Sigmoid colon (tissue), 7 donors: ENCODE results near the gene SPATA13. TPM values are rescaled to one million over a fixed set of nuclear protein-coding genes. Genes with fewer than 3 reads are reported as not detected.

Experiments used
- DNase-seq: peaks from one replicate; pipeline ENCODE4 v3.0.0-alpha.2; 2019
- H3K27ac ChIP-seq, 4 donors: fragments of 200-600 bp; sonication (generic); one replicate each; pipeline ENCODE4 v1.5.1; 2016 to 2019; ENCODE audit warnings: mild to moderate bottlenecking in 1 of 4
- H3K27me3 ChIP-seq, 3 donors: fragments of 200-600 bp; sonication (generic); one replicate each; pipeline ENCODE4 v1.5.1; 2019; ENCODE audit warnings: mild to moderate bottlenecking in 1 of 3
- H3K36me3 ChIP-seq, 4 donors: fragments of 200-600 bp; sonication (generic); one replicate each; pipeline ENCODE4 v1.5.1; 2016 to 2019
- H3K4me1 ChIP-seq, 4 donors: fragments of 200-600 bp; sonication (generic); one replicate each; pipeline ENCODE4 v1.5.1; 2017 to 2019
- H3K4me3 ChIP-seq, 4 donors: fragments of 200-600 bp; sonication (generic); one replicate each; pipeline ENCODE4 v1.5.1; 2017 to 2019; ENCODE audit warnings: mild to moderate bottlenecking in 2 of 4, moderate library complexity in 1 of 4
- H3K9me3 ChIP-seq, 4 donors: fragments of 200-600 bp in 3 of 4; sonication (generic) in 3 of 4; one replicate each; pipeline versions ENCODE4 v1.5.1 to v1.6.1; 2013 to 2019
- EP300 ChIP-seq, 4 donors: sonication (generic); formaldehyde crosslinking; IDR thresholded peaks; one replicate each; pipeline ENCODE4 v1.6.1; 2017; ENCODE audit warnings: antibody characterized with exemption in 4 of 4
- POLR2A ChIP-seq, 2 donors: fragments of 450-650 bp; IDR thresholded peaks; one replicate each; pipeline ENCODE4 v1.6.1; 2016; ENCODE audit warnings: antibody characterized with exemption in 2 of 2, mild to moderate bottlenecking in 2 of 2, moderate library complexity in 2 of 2
- POLR2AphosphoS5 ChIP-seq, 4 donors: sonication (generic); formaldehyde crosslinking; IDR thresholded peaks; one replicate each; pipeline ENCODE4 v1.6.1; 2017; ENCODE audit warnings: antibody characterized with exemption in 4 of 4
- WGBS, 2 donors: extraction: QIAGEN DNeasy Blood & Tissue Kit; methylation state at CpG; one replicate each; pipeline ENCODE4 v1.1.7; 2013; 5-methylcytosine and 5-hydroxymethylcytosine counted together
- intact Hi-C: fragments of 100-400 bp; cut with DNase I; formaldehyde crosslinking; loops from one replicate; pipeline ENCODE4 v1.15.1; 2023
- polyA plus RNA-seq, 3 donors: library from polyadenylated mRNA; stranded (reverse); fragments of 200-250 nt; gene quantifications; one replicate each; pipeline ENCODE4 v1.2.3, GENCODE V29; 2013
- total RNA-seq, 4 donors: library from RNA; depleted of rRNA; stranded (reverse); fragments of >200 nt; gene quantifications; one replicate each; pipeline ENCODE4 v1.1.0, GENCODE V29; 2016
- TF ChIP-seq, protein P1 (sequence below), 4 experiments: fragments of 450-650 bp in 3 of 4; fragments of 200-600 bp in 1 of 4; IDR thresholded peaks; one replicate each; pipeline ENCODE4 v1.5.1; 2016 to 2019; ENCODE audit warnings: antibody characterized with exemption in 4 of 4, mild to moderate bottlenecking in 3 of 4, moderate library complexity in 2 of 4
- donor health status: healthy with polysubstance abuse.
- donor health status: Bipolar disorder and iron deficiency.
- donor health status: healthy.

SPATA13 gene
- total and polyA plus RNA-seq, 7 donors: 15.6 to 29.4 (median 18.1) TPM

DNA sequence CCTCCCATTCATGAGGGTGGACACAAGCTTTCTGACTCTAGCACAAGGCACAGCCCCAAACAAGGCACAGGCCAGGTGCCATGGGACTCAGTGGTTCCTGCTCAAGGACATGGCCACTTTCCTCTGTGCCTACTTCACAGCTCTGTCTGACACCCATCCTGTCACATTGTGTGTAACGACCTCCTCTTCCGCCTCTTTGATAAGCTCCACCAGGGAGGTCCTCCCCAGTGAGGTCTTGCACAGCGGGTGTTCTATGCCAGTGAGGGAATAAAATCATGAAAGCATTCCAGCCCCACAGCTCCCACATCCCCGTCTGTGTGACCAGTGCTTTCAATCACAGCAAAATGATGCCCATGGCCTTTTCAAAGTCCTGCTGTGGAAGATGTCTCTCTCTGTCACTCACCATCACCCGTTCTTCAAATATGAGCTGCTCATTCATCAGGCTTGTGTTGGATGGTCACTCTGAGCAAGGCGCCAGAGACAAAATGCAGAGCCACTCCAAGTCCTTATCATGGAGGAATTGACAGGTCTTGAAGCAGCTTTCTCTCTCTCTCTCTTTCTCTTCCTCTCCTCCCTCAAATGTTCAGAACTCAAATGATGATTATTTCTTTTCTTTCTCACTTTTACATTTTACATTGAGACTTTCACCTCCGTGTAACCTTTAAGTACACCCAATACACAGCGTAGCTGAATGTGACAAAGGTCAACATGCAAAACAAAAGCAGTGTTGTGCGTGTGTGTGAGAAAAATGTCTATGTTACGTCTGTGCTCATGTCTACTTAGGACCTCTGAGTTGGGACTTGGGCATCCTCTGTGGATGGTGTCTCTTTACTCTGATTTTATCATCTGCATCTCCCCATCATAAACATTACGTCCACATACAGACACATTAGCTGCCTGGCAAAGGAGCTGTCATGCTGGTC, 8.0 kb upstream of the SPATA13 start:
- no peak overlapping the region for H3K27ac ChIP-seq
- intact Hi-C loops: no loop called here
- TF ChIP-seq EP300 (IDR thresholded peaks at IDR 0.05) (no peak), POLR2A (IDR thresholded peaks at IDR 0.05) (no peak), POLR2AphosphoS5 (IDR thresholded peaks at IDR 0.05) (no peak)
- TF ChIP-seq, protein P1, sequence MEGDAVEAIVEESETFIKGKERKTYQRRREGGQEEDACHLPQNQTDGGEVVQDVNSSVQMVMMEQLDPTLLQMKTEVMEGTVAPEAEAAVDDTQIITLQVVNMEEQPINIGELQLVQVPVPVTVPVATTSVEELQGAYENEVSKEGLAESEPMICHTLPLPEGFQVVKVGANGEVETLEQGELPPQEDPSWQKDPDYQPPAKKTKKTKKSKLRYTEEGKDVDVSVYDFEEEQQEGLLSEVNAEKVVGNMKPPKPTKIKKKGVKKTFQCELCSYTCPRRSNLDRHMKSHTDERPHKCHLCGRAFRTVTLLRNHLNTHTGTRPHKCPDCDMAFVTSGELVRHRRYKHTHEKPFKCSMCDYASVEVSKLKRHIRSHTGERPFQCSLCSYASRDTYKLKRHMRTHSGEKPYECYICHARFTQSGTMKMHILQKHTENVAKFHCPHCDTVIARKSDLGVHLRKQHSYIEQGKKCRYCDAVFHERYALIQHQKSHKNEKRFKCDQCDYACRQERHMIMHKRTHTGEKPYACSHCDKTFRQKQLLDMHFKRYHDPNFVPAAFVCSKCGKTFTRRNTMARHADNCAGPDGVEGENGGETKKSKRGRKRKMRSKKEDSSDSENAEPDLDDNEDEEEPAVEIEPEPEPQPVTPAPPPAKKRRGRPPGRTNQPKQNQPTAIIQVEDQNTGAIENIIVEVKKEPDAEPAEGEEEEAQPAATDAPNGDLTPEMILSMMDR (IDR thresholded peaks at IDR 0.05): no peak

DNA sequence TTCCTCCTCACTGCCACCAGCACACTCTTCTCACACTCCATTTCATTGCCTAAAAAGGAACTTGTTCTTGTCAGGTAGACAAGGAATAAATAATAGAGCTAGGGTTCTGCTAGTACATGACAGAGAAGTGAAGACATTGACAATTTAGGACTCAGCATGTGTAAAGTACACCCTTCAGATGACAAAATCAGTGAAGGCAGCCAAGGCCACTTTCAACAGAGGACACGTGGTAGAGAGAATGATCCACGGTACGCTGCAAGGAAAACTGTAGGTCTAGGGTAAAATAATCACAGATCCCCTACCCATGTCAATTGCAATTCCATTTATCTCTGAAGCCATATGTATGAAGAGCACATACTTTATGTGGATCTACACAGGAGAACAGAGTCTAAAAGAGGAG, 7.2 kb upstream of the SPATA13 start:
- Histone ChIP-seq H3K4me3 (no peak overlapping the region), H3K4me1 (peaks cover 0 to 9% (median 7%) of the 10 kb centered on the region in 4 donors), H3K27me3 (no peaks in the 10 kb centered on the region), H3K36me3 (no peaks in the 10 kb centered on the region), H3K9me3 (no peaks in the 10 kb centered on the region), H3K27ac (no peak overlapping the region)
- intact Hi-C loops: no loop called here
- WGBS, 2 donors: 87 to 96% methylated on average over 3 of the region's 3 CpGs
- no peak for DNase-seq
- TF ChIP-seq POLR2AphosphoS5 (IDR thresholded peaks at IDR 0.05): no peak
- TF ChIP-seq, protein P1 (IDR thresholded peaks at IDR 0.05): no peak
- no peak for TF ChIP-seq POLR2A (IDR thresholded peaks at IDR 0.05)
- TF ChIP-seq EP300 (IDR thresholded peaks at IDR 0.05): no peak

More for the DNA sequence above, 8.0 kb upstream of the SPATA13 start:
- WGBS, 2 donors: 55 to 82% methylated on average over 11 of the region's 11 CpGs
- Histone ChIP-seq H3K27me3 (no peaks in the 10 kb centered on the region), H3K4me1 (peaks cover 0 to 10% (median 8%) of the 10 kb centered on the region in 4 donors), H3K9me3 (no peaks in the 10 kb centered on the region), H3K36me3 (no peaks in the 10 kb centered on the region), H3K4me3 (no peak overlapping the region)
- no peak for DNase-seq

DNA sequence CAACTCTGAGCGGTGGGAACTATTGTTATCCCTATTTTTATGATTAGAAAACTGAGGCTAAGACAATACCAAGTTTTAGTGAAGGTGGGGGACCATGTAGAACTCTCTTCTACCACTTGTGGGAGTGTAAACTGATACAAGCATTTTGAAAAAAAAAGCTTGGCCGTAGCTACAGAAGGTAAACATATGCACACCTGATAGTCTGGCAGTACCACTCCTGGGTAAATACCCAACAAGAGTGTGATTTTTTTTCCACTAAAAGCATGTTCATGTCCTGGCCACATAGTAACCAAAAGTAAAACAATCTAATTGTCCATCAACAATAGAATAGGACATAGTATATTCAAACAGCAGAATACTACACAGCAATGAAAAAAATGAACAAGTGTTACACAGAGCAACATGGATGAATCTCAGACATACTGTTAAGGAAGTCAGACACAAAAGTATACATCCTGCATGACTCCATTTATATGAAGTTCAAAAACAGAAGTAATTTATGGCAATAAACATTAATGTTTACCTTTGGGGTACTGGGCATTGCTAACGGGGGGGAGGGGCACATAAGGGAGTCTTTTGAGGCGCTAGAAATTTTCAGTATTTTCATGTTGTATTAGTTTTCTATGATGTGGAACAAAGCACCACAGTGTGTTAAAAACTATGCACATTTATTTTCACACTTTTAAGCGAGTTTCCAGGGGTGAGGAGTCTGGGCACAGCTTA, 6.4 kb upstream of the SPATA13 start:
- WGBS, 2 donors: 38 to 86% methylated on average over 5 of the region's 5 CpGs
- TF ChIP-seq, protein P1 (IDR thresholded peaks at IDR 0.05): no peak
- no peak for TF ChIP-seq POLR2AphosphoS5 (IDR thresholded peaks at IDR 0.05)
- no peak for TF ChIP-seq EP300 (IDR thresholded peaks at IDR 0.05)
- TF ChIP-seq POLR2A (IDR thresholded peaks at IDR 0.05): no peak
- Histone ChIP-seq H3K36me3 (no peaks in the 10 kb centered on the region), H3K9me3 (no peaks in the 10 kb centered on the region), H3K27ac (no peak overlapping the region), H3K4me1 (peaks cover 0 to 1% (median 0%) of the 10 kb centered on the region in 4 donors), H3K4me3 (no peak overlapping the region), H3K27me3 (no peaks in the 10 kb centered on the region)
- intact Hi-C loops: no loop called here
- no peak for DNase-seq

DNA sequence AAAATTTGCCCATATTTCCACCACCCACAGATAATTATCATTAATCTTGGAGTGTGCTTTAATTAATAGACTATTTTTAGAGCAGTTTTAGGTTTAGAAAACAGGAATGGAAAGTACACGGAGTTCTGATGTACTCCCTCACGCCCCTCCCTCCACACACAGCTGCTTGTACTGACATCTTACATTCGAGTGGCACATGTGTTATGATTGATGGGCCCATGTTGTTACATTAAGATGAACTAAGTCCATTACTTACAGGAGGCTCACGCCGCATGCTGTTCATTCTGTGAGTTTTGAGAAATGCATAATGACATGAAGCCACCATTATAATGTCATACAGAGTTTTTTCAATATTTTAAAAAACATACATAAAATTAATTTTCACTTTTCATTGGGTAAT, 1.2 kb upstream of the SPATA13 start:
- intact Hi-C loops: no loop called here
- peak overlapping the region in 2 of 4 donors; percentile 74 to 79 for H3K27ac ChIP-seq
- TF ChIP-seq, protein P1 (IDR thresholded peaks at IDR 0.05): no peak
- TF ChIP-seq EP300 (IDR thresholded peaks at IDR 0.05) (no peak), POLR2A (IDR thresholded peaks at IDR 0.05) (no peak), POLR2AphosphoS5 (IDR thresholded peaks at IDR 0.05) (no peak)

More for the DNA sequence above, 1.2 kb upstream of the SPATA13 start:
- no peak for DNase-seq
- no peaks in the 10 kb centered on the region for H3K9me3 ChIP-seq
- peaks cover 0 to 37% (median 29%) of the 10 kb centered on the region in 4 donors for H3K4me1 ChIP-seq
- 81% methylated on average over 5 of the region's 5 CpGs for WGBS, 2 donors
- H3K4me3 ChIP-seq: no peak overlapping the region
- H3K36me3 ChIP-seq: no peaks in the 10 kb centered on the region
- no peaks in the 10 kb centered on the region for H3K27me3 ChIP-seq
